Astrocyte of the cerebellum (primary cell): ENCODE measurements around the gene TUT1.

Experiments used
- DNase-seq: peaks from one replicate; pipeline ENCODE4 v3.0.0-alpha.2; 2011; ENCODE audit warnings: low read depth
- H3K4me3 ChIP-seq: 2 replicates; pipeline ENCODE4 v1.5.1; 2011; ENCODE audit warnings: mild to moderate bottlenecking, low read depth, low read length, moderate library complexity
- CTCF ChIP-seq: IDR thresholded peaks from 2 replicates; pipeline ENCODE4 v1.5.1; 2012; ENCODE audit warnings: low read length, low read depth, moderate library complexity, mild to moderate bottlenecking; ENCODE audit errors: missing control alignments
- in situ Hi-C: cut with HindIII; loops from 2 replicates; pipeline ENCODE4 v1.10.0; 2017; ENCODE audit warnings: low sequenced_read_pairs

TUT1 gene

GRCh38 chr11:62546929-62547625, 44.2 kb downstream of the TUT1 start:
- peak overlapping the region; percentile 98 for H3K4me3 ChIP-seq
- in situ Hi-C loops: no loop called here
- no peak for DNase-seq
- TF ChIP-seq CTCF: no peak

- no peak for DNase-seq
- TF ChIP-seq CTCF: no peak
- in situ Hi-C loops: no loop called here
These were observed 44.9 kb downstream of the TUT1 start, which contains the start of gene AHNAK for GRCh38 chr11:62546244-62546928. AHNAK (minus strand) TSS chr11:62546806; CDS start chr11:62536098, 10,708 bp downstream.

GRCh38 chr11:62545437-62546243, 45.7 kb downstream of the TUT1 start:
- H3K4me3 ChIP-seq: peak overlapping the region; percentile 98
- in situ Hi-C loops: no loop called here
- DNase-seq: peak; percentile 87
- no peak for TF ChIP-seq CTCF

More at GRCh38 chr11:62546244-62546928, 44.9 kb downstream of the TUT1 start, which contains the start of gene AHNAK:
- peak within 1 kb of the TSS; percentile 98 for H3K4me3 ChIP-seq

- peak overlapping the region; percentile 98 for H3K4me3 ChIP-seq
- no peak for TF ChIP-seq CTCF
- in situ Hi-C loops: no loop called here
- no peak for DNase-seq
These were observed 46.5 kb downstream of the TUT1 start for GRCh38 chr11:62544581-62545436.

GRCh38 chr11:62543680-62544444, 47.5 kb downstream of the TUT1 start:
- in situ Hi-C loops: no loop called here
- TF ChIP-seq CTCF: no peak
- DNase-seq: no peak
- H3K4me3 ChIP-seq: peak overlapping the region; percentile 98
